ENCODE results near the gene SAMD4B. TPM values are rescaled to one million over a fixed set of nuclear protein-coding genes. Genes with fewer than 3 reads are reported as not detected.

SAMD4B gene
- total and polyA plus RNA-seq, 10 of the 15 experiments (the other 5 are each of a cell fraction or from before 2014, with no cell fraction given), result 2.4 to 43.3 (median 23.9) TPM

GRCh38 chr19:39407410-39407659, 65.1 kb downstream of the SAMD4B start (continued):
- TF ChIP-seq ZBTB4 (CRISPR knock-in tag; IDR thresholded peaks at IDR 0.05) (no peak), RELB (IDR thresholded peaks at IDR 0.05; ENCODE audit: low read depth) (no peak; the same call in 1 of the 2 replicates), MYC (IDR thresholded peaks at IDR 0.05; ENCODE audit: insufficient read depth, insufficient read length, insufficient replicate concordance, low read length, severe bottlenecking) (no peak), RB1 (IDR thresholded peaks at IDR 0.05; ENCODE audit: borderline replicate concordance) (no peak)

GRCh38 chr19:39407660-39408391, 65.6 kb downstream of the SAMD4B start:
- H3K4me3 ChIP-seq, result peak overlapping the region; percentile 98
- H3K36me3 ChIP-seq (ENCODE audit: control insufficient read depth in 2 of 2, insufficient read depth in 2 of 2, low read length in 1 of 2), result peaks cover 2 to 6% of the 10 kb centered on the region in 2 experiments; a peak in 2 of 4 replicates
- in situ Hi-C loops (cut with MboI) (no loop called here), intact Hi-C loops (cut with micrococcal nuclease; ENCODE audit: unreplicated experiment) (loop anchor here (10.0 kb wide), 1 partner anchor 433 kb away; the partner anchor contains the start of gene FBXO17)
- CTCF ChIA-PET, result interaction anchor here (1.4 kb wide), 1 partner anchor 10 kb away, joined by 14 read pairs; no protein-coding TSS in a partner anchor
- H3K9ac ChIP-seq (ENCODE audit: control insufficient read depth, insufficient read depth, low read length), result peak overlapping the region; percentile 80
- WGBS (ENCODE audit: insufficient coverage, insufficient replicate concordance, low lambda C conversion rate, missing lambda C conversion rate), result 2% methylated on average over 35 of the region's 40 CpGs
- no peak overlapping the region for H2AFZ ChIP-seq (ENCODE audit: control insufficient read depth, low read depth, low read length)
- peak overlapping the region; percentile 83 for H3K4me2 ChIP-seq (ENCODE audit: control insufficient read depth, insufficient read depth)
- ATAC-seq (0 out of 3 replicates have a peak, but pooled peaks have one; percentile 0), FAIRE-seq (no peak), DNase-seq (ENCODE audit: low read depth, low spot score) (no peak)
- peaks cover 38% of the 10 kb centered on the region for H3K4me1 ChIP-seq (ENCODE audit: control insufficient read depth, insufficient read depth, low read length)
- peak overlapping the region; percentile 100 for H3K27ac ChIP-seq (ENCODE audit: control insufficient read depth, insufficient read depth)
- H4K20me1 ChIP-seq (ENCODE audit: control insufficient read depth, insufficient read depth), result no peaks in the 10 kb centered on the region
- peaks cover 62% of the 10 kb centered on the region for H3K79me2 ChIP-seq (ENCODE audit: control insufficient read depth, insufficient read depth, low read length)
- no peaks in the 10 kb centered on the region for H3K9me3 ChIP-seq (replicated peaks; ENCODE audit: control insufficient read depth, insufficient read depth, low read length)
- SMC1A ChIA-PET (ENCODE audit: uncharacterized antibody, unreplicated experiment), result interaction anchor here (1.4 to 3.0 kb wide), 2 partner anchors 9 to 17 kb away, joined by 4 to 18 read pairs; partner anchors contain the start of genes MED29 and PAF1
- POLR2A ChIA-PET, result interaction anchor here (1.2 to 3.9 kb wide), 4 partner anchors 10 to 38 kb away, joined by 3 to 39 read pairs (median 6); partner anchors contain the start of genes MED29, PAF1, RPS16 and SUPT5H
- H3K27me3 ChIP-seq (replicated peaks in 1 of 2; ENCODE audit: control insufficient read depth in 2 of 2, insufficient read depth in 2 of 2, low read length in 1 of 2), result no peaks in the 10 kb centered on the region
- no TSS peak for BruUV-seq (replicated peaks)
- RAD21 ChIA-PET (ENCODE audit: unreplicated experiment), result interaction anchor here (1.0 to 4.5 kb wide), 2 partner anchors 10 to 66 kb away, joined by 3 to 37 read pairs; partner anchors contain the start of gene SAMD4B
- TF ChIP-seq KDM1A (IDR thresholded peaks at IDR 0.05; ENCODE audit: borderline replicate concordance) (no peak), EGR1 (IDR thresholded peaks at IDR 0.05; ENCODE audit: borderline replicate concordance in 1 of 2, low read depth in 2 of 2, low read length in 2 of 2) (peak in 1 of 2 experiments; percentile 6; a peak in 1 of 3 replicates), POLR2A (IDR thresholded peaks at IDR 0.05; ENCODE audit: low read depth, low read length) (peak; percentile 63), E2F4 (IDR thresholded peaks at IDR 0.05; ENCODE audit: low read depth, low read length) (no peak), BHLHE40 (IDR thresholded peaks at IDR 0.05; ENCODE audit: borderline replicate concordance in 1 of 2, low read depth in 2 of 2, low read length in 1 of 2) (peak in 1 of 2 experiments; percentile 24; a peak in 1 of 4 replicates), POLR2AphosphoS2 (IDR thresholded peaks at IDR 0.05; ENCODE audit: low read depth, low read length) (no peak; the same call in 1 of the 2 replicates), ZNF217 (IDR thresholded peaks at IDR 0.05) (no peak), MLLT1 (IDR thresholded peaks at IDR 0.05) (peak; percentile 93)
